Sigmoid colon (tissue), 7 donors: Measurements from ENCODE around the gene SHFL. TPM values are rescaled to one million over a fixed set of nuclear protein-coding genes. Genes with fewer than 3 reads are reported as not detected.

Source experiments
- DNase-seq: peaks from one replicate; pipeline ENCODE4 v3.0.0-alpha.2; 2019
- H3K27ac ChIP-seq, 4 donors: fragments of 200-600 bp; sonication (generic); one replicate each; pipeline ENCODE4 v1.5.1; 2016 to 2019; ENCODE audit warnings: mild to moderate bottlenecking in 1 of 4
- H3K27me3 ChIP-seq, 3 donors: fragments of 200-600 bp; sonication (generic); one replicate each; pipeline ENCODE4 v1.5.1; 2019; ENCODE audit warnings: mild to moderate bottlenecking in 1 of 3
- H3K36me3 ChIP-seq, 4 donors: fragments of 200-600 bp; sonication (generic); one replicate each; pipeline ENCODE4 v1.5.1; 2016 to 2019
- H3K4me1 ChIP-seq, 4 donors: fragments of 200-600 bp; sonication (generic); one replicate each; pipeline ENCODE4 v1.5.1; 2017 to 2019
- H3K4me3 ChIP-seq, 4 donors: fragments of 200-600 bp; sonication (generic); one replicate each; pipeline ENCODE4 v1.5.1; 2017 to 2019; ENCODE audit warnings: mild to moderate bottlenecking in 2 of 4, moderate library complexity in 1 of 4
- H3K9me3 ChIP-seq, 4 donors: fragments of 200-600 bp in 3 of 4; sonication (generic) in 3 of 4; one replicate each; pipeline versions ENCODE4 v1.5.1 to v1.6.1; 2013 to 2019
- EP300 ChIP-seq, 4 donors: sonication (generic); formaldehyde crosslinking; IDR thresholded peaks; one replicate each; pipeline ENCODE4 v1.6.1; 2017; ENCODE audit warnings: antibody characterized with exemption in 4 of 4
- POLR2A ChIP-seq, 2 donors: fragments of 450-650 bp; IDR thresholded peaks; one replicate each; pipeline ENCODE4 v1.6.1; 2016; ENCODE audit warnings: antibody characterized with exemption in 2 of 2, mild to moderate bottlenecking in 2 of 2, moderate library complexity in 2 of 2
- POLR2AphosphoS5 ChIP-seq, 4 donors: sonication (generic); formaldehyde crosslinking; IDR thresholded peaks; one replicate each; pipeline ENCODE4 v1.6.1; 2017; ENCODE audit warnings: antibody characterized with exemption in 4 of 4
- WGBS, 2 donors: extraction: QIAGEN DNeasy Blood & Tissue Kit; methylation state at CpG; one replicate each; pipeline ENCODE4 v1.1.7; 2013; 5-methylcytosine and 5-hydroxymethylcytosine counted together
- intact Hi-C: fragments of 100-400 bp; cut with DNase I; formaldehyde crosslinking; loops from one replicate; pipeline ENCODE4 v1.15.1; 2023
- polyA plus RNA-seq, 3 donors: library from polyadenylated mRNA; stranded (reverse); fragments of 200-250 nt; gene quantifications; one replicate each; pipeline ENCODE4 v1.2.3, GENCODE V29; 2013
- total RNA-seq, 4 donors: library from RNA; depleted of rRNA; stranded (reverse); fragments of >200 nt; gene quantifications; one replicate each; pipeline ENCODE4 v1.1.0, GENCODE V29; 2016
- TF ChIP-seq, protein P1 (sequence below), 4 experiments: fragments of 450-650 bp in 3 of 4; fragments of 200-600 bp in 1 of 4; IDR thresholded peaks; one replicate each; pipeline ENCODE4 v1.5.1; 2016 to 2019; ENCODE audit warnings: antibody characterized with exemption in 4 of 4, mild to moderate bottlenecking in 3 of 4, moderate library complexity in 2 of 4
- donor health status: healthy with polysubstance abuse.
- donor health status: Bipolar disorder and iron deficiency.
- donor health status: healthy.

SHFL gene
- total and polyA plus RNA-seq, 7 donors = 17.1 to 44.9 (median 26.2) TPM

DNA sequence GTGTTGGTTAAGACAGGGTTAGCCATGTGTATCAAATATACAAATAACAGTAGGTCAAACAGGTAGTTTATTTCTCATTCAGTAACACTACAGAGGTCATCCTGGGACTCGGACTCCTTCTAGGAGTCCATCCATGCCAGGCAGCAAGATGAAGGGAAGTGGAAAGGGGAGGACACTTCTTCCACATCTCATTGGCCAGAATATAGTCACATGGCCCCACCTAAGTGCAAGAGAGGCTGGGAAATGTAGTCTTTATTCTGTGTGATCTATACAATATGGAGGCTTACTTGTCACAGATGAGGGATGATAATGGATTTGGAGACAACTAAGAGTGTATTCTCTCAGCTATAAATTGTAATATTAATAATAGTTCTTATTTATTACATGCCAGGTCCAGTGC, 41.7 kb upstream of the SHFL start:
- DNase-seq = no peak
- H3K27me3 ChIP-seq = peaks cover 0 to 14% (median 0%) of the 10 kb centered on the region in 3 donors
- no peaks in the 10 kb centered on the region for H3K4me1 ChIP-seq
- H3K36me3 ChIP-seq = no peaks in the 10 kb centered on the region
- 77 to 92% methylated on average over 1 of the region's 1 CpG for WGBS, 2 donors
- H3K9me3 ChIP-seq = peaks cover 15 to 47% (median 25%) of the 10 kb centered on the region in 4 donors
- no peak for TF ChIP-seq POLR2A (IDR thresholded peaks at IDR 0.05)
- TF ChIP-seq EP300 (IDR thresholded peaks at IDR 0.05) = no peak
- TF ChIP-seq POLR2AphosphoS5 (IDR thresholded peaks at IDR 0.05) = no peak
- TF ChIP-seq, protein P1, sequence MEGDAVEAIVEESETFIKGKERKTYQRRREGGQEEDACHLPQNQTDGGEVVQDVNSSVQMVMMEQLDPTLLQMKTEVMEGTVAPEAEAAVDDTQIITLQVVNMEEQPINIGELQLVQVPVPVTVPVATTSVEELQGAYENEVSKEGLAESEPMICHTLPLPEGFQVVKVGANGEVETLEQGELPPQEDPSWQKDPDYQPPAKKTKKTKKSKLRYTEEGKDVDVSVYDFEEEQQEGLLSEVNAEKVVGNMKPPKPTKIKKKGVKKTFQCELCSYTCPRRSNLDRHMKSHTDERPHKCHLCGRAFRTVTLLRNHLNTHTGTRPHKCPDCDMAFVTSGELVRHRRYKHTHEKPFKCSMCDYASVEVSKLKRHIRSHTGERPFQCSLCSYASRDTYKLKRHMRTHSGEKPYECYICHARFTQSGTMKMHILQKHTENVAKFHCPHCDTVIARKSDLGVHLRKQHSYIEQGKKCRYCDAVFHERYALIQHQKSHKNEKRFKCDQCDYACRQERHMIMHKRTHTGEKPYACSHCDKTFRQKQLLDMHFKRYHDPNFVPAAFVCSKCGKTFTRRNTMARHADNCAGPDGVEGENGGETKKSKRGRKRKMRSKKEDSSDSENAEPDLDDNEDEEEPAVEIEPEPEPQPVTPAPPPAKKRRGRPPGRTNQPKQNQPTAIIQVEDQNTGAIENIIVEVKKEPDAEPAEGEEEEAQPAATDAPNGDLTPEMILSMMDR (IDR thresholded peaks at IDR 0.05) = no peak
- no peak overlapping the region for H3K27ac ChIP-seq
- intact Hi-C loops = no loop called here
- H3K4me3 ChIP-seq = no peak overlapping the region

DNA sequence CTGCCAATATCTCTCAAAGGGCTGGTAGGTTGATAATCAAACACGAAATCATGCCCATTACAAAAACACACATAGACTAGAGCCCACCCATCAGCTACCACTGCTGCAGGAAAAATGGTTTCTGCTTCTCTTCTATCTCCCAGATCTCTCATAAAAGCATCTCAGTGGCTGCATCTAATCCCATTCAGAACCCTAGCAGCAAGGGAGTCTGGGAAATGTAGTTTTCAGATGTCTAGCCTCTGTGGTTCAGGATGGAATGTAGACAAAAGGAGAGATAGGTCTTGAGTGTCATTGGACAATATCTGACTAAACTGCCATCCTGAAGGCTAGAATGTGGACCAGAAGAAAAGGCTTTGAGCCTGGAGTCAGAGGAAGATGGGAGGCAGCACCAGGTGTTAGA, 40.7 kb upstream of the SHFL start:
- Histone ChIP-seq H3K9me3 (peaks cover 15 to 46% (median 25%) of the 10 kb centered on the region in 4 donors), H3K27me3 (peaks cover 0 to 9% (median 0%) of the 10 kb centered on the region in 3 donors), H3K4me3 (no peak overlapping the region), H3K36me3 (no peaks in the 10 kb centered on the region), H3K4me1 (no peaks in the 10 kb centered on the region), H3K27ac (no peak overlapping the region)
- DNase-seq = no peak
- TF ChIP-seq EP300 (IDR thresholded peaks at IDR 0.05) (no peak), POLR2A (IDR thresholded peaks at IDR 0.05) (no peak), POLR2AphosphoS5 (IDR thresholded peaks at IDR 0.05) (no peak)
- TF ChIP-seq, protein P1 (IDR thresholded peaks at IDR 0.05) = no peak
- WGBS, 2 donors = 49 to 51% methylated on average over 1 of the region's 1 CpG
- intact Hi-C loops = no loop called here

DNA sequence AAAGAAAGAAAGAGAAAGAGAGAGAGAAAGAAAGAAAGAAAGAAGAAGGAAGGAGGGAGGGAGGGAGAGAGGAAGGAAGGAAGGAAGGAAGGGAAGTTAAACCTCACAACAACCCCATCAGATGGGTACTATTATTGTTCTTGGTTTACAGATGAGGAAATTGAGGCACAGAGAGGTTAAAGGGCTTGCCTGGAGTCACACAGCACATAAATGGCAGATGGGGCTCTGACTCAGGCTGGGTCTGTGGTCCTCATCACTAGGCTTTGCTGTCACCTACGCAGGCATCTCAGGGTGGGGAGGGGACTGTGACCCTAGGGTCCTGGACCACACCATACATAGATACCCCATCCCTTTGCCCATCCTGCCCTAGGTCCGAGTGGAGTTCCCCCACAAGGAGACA, 36.5 kb upstream of the SHFL start:
- Histone ChIP-seq H3K4me3 (no peak overlapping the region), H3K4me1 (no peaks in the 10 kb centered on the region), H3K9me3 (peaks cover 0 to 8% (median 4%) of the 10 kb centered on the region in 4 donors), H3K27ac (no peak overlapping the region), H3K36me3 (no peaks in the 10 kb centered on the region), H3K27me3 (peaks cover 0 to 9% (median 0%) of the 10 kb centered on the region in 3 donors)
- WGBS, 2 donors = 51 to 72% methylated on average over 2 of the region's 2 CpGs
- DNase-seq = no peak
- TF ChIP-seq EP300 (IDR thresholded peaks at IDR 0.05) (no peak), POLR2AphosphoS5 (IDR thresholded peaks at IDR 0.05) (no peak), POLR2A (IDR thresholded peaks at IDR 0.05) (no peak)
- TF ChIP-seq, protein P1 (IDR thresholded peaks at IDR 0.05) = no peak
- intact Hi-C loops = no loop called here

DNA sequence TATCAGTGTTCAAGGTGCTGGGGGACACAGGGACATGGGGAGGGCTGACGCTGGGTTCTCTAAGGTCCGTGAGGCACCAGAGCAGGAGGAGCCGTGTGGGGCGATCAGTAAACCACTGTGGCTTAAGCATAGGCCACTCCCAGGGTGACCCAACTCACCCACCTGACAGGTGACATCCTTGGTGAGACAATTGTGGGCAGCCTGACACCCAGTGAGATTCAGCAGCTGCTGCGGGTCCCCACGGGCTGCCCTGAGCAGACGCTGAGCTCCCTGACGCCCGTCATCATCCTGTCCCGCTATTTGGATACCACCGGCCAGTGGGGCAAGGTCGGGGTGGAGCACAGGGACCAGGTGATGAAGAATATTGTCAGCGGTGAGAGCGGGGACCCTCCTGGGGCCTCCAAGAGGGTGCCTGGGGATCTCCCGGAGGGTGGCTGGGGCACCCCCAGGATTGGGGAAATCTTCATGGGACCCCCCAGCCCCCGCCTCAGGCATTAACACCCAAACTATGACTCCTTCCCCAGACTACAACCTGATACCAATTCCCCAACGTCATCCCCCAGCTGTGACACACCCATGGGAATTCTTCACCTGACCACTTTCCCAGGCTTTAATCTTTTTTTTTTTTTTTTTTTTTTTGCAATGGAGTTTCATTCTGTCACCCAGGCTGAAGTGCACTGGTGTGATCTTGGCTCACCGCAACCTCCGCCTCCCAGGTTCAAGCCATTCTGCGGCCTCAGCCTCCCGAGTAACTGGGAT, 33.3 kb upstream of the SHFL start:
- H3K36me3 ChIP-seq = no peaks in the 10 kb centered on the region
- no peak overlapping the region for H3K27ac ChIP-seq
- intact Hi-C loops = no loop called here
- TF ChIP-seq POLR2AphosphoS5 (IDR thresholded peaks at IDR 0.05) = no peak
- no peak for TF ChIP-seq EP300 (IDR thresholded peaks at IDR 0.05)
- TF ChIP-seq POLR2A (IDR thresholded peaks at IDR 0.05) = no peak
- TF ChIP-seq, protein P1 (IDR thresholded peaks at IDR 0.05) = no peak
- no peak overlapping the region for H3K4me3 ChIP-seq
- H3K27me3 ChIP-seq = peaks cover 0 to 1% (median 0%) of the 10 kb centered on the region in 3 donors
- 68 to 75% methylated on average over 21 of the region's 21 CpGs for WGBS, 2 donors
- no peaks in the 10 kb centered on the region for H3K9me3 ChIP-seq
- H3K4me1 ChIP-seq = no peaks in the 10 kb centered on the region
- no peak for DNase-seq
